ENCODE results near the gene CCDC77.
A peak's percentile ranks its signal among the peaks of the same experiment; 100 is the strongest.

- TF ChIP-seq TEAD4 (IDR thresholded peaks at IDR 0.05): peak; percentile 31; the same call in 1 of the 2 replicates
- 0 out of 2 replicates have a peak, but pooled peaks have one; percentile 47 for TF ChIP-seq NFIC (IDR thresholded peaks at IDR 0.05)
- TF ChIP-seq EP300 (IDR thresholded peaks at IDR 0.05; ENCODE audit: borderline replicate concordance): no peak
- TF ChIP-seq REST (IDR thresholded peaks at IDR 0.05; ENCODE audit: low read depth): no peak
- no peak for TF ChIP-seq MAX (IDR thresholded peaks at IDR 0.05)
- no peak for TF ChIP-seq TCF12 (IDR thresholded peaks at IDR 0.05; ENCODE audit: low read depth)
- TF ChIP-seq CREB1 (IDR thresholded peaks at IDR 0.05; ENCODE audit: low read depth): no peak
Measured at GRCh38 chr12:462936-463705, 61.7 kb downstream of the CCDC77 start.
